Choroid plexus epithelial cell (primary cell): ENCODE results near the gene HINT2.
A peak's percentile ranks its signal among the peaks of the same experiment; 100 is the strongest.

Experiments used
- DNase-seq: peaks from one replicate; pipeline ENCODE4 v3.0.0-alpha.2; 2010; ENCODE audit warnings: low read depth
- H3K4me3 ChIP-seq: 2 replicates; pipeline ENCODE4 v1.5.1; 2011; ENCODE audit warnings: low read depth, mild to moderate bottlenecking, control low read depth, low read length, moderate library complexity
- TF ChIP-seq, protein P1 (sequence below): conservative IDR thresholded peaks from 2 replicates; pipeline ENCODE4 v1.5.1; 2011; ENCODE audit warnings: low read depth, mild to moderate bottlenecking, control low read depth, inconsistent platforms, low read length, moderate library complexity

HINT2 gene

DNA sequence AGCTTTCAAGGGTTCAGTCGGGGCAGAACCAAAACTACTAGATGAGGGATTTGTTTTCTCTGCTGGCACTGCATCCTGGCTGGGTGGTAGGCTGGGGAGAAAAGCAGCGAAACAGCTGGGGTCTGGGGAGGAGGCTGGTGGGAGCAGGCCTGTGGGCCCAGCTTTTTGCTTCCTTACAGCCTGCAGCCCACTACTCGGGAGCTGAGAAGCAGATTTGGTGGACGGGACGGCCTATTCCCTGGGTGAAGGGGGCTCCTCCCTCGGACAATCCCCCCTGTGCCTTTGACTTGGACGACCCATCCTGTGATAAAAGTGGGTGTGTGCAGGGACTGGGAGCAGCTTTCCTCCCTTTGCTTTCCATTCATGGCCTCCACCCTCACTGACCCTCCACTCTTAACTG is 14.3 kb downstream of the HINT2 start:
- no peak overlapping the region for H3K4me3 ChIP-seq
- TF ChIP-seq, protein P1, sequence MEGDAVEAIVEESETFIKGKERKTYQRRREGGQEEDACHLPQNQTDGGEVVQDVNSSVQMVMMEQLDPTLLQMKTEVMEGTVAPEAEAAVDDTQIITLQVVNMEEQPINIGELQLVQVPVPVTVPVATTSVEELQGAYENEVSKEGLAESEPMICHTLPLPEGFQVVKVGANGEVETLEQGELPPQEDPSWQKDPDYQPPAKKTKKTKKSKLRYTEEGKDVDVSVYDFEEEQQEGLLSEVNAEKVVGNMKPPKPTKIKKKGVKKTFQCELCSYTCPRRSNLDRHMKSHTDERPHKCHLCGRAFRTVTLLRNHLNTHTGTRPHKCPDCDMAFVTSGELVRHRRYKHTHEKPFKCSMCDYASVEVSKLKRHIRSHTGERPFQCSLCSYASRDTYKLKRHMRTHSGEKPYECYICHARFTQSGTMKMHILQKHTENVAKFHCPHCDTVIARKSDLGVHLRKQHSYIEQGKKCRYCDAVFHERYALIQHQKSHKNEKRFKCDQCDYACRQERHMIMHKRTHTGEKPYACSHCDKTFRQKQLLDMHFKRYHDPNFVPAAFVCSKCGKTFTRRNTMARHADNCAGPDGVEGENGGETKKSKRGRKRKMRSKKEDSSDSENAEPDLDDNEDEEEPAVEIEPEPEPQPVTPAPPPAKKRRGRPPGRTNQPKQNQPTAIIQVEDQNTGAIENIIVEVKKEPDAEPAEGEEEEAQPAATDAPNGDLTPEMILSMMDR, result no peak
- no peak for DNase-seq

- H3K4me3 ChIP-seq, result no peak overlapping the region
- peak; percentile 14 for DNase-seq
- TF ChIP-seq, protein P1, result no peak
These were observed 16.0 kb downstream of the HINT2 start for GRCh38 chr9:35798658-35799374.

GRCh38 chr9:35797311-35798109 is 17.3 kb downstream of the HINT2 start:
- no peak for DNase-seq
- TF ChIP-seq, protein P1, result no peak
- H3K4me3 ChIP-seq, result no peak overlapping the region

DNA sequence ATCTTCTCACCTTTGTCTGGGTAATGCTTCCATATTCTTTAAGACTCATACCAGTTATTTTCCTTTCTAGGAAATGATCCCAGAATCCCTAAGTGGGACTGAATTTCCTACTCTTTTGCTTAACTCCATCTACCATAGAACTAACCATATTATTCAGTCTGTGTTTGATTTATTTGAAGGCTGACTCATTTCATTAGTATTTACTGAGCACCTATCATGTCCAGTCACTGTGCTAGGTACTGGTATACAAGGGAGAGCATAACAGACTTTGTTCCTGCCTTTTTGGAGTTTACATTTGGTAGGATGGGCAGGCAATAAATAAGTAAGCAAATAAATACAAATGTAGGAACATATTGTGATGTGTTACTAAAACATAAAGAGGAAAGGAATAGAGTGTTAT is 19.1 kb downstream of the HINT2 start:
- TF ChIP-seq, protein P1, result no peak
- DNase-seq, result no peak
- H3K4me3 ChIP-seq, result no peak overlapping the region

DNA sequence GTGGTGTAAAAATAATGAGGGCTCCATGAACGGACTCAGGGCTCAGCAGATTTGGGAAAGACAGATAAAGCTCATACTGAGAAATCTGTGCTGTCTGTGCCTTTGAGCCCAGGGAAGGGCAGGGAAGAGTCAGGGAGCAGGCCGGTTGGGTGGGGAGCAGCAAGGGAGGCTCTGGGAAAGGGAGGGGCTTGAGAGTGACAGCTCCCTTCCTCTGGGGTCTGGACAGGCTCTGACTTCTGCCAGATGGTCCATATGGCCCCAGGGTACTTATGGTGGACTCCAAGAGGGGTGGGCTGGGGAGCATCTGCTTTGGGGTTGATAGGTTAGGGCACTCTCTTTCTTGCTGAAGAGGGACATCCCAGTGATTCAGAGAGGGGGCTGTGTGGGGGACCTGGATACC is 21.4 kb downstream of the HINT2 start:
- H3K4me3 ChIP-seq, result no peak overlapping the region
- TF ChIP-seq, protein P1, result no peak

DNA sequence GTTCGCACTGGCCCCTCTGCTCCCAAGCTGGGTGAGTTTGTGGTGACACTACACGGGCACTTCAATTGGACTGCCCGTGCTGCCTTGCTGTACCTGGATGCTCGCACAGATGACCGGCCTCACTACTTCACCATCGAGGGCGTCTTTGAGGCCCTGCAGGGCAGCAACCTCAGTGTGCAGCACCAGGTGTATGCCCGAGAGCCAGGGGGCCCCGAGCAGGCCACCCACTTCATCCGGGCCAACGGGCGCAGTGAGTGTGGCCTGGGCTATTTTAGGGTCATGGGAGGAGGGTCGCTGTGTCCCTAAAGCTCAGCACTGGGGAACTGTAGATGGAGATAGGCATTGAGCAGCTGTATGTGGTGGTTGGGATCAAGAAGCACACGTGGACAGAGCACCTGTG is 22.0 kb downstream of the HINT2 start:
- DNase-seq, result no peak
- TF ChIP-seq, protein P1, result no peak
- no peak overlapping the region for H3K4me3 ChIP-seq

More for the DNA sequence above, 21.4 kb downstream of the HINT2 start:
- DNase-seq, result no peak
